Skeletal muscle cell (primary cell): ENCODE results near the gene SRPRB.
A peak's percentile ranks its signal among the peaks of the same experiment; 100 is the strongest.
"Not testable (repeated sequence)": the region's sequence is repeated elsewhere in the genome, so short reads cannot be mapped to it uniquely, and the experiment has no call there.

Source experiments
- DNase-seq: peaks from one replicate; pipeline ENCODE4 v3.0.0-alpha.2; 2010; ENCODE audit warnings: low read depth
- H3K4me3 ChIP-seq: 2 replicates; pipeline ENCODE4 v1.5.1; 2011; ENCODE audit warnings: low read depth, mild to moderate bottlenecking, control low read depth, low read length, moderate library complexity

Gene SRPRB

GRCh38 chr3:133776794-133777438, 28.7 kb upstream of the SRPRB start:
- DNase-seq: no peak
- no peak overlapping the region for H3K4me3 ChIP-seq

- no peak overlapping the region for H3K4me3 ChIP-seq
- no peak for DNase-seq
Measured at GRCh38 chr3:133777807-133778568, 27.6 kb upstream of the SRPRB start.

GRCh38 chr3:133779626-133780203, 25.9 kb upstream of the SRPRB start:
- no peak overlapping the region for H3K4me3 ChIP-seq
- no peak for DNase-seq

- not testable (repeated sequence) for H3K4me3 ChIP-seq, DNase-seq
Measured at GRCh38 chr3:133780756-133781155, 24.9 kb upstream of the SRPRB start.

GRCh38 chr3:133781570-133781969, 24.0 kb upstream of the SRPRB start:
- no peak overlapping the region for H3K4me3 ChIP-seq
- no peak for DNase-seq

- no peak overlapping the region for H3K4me3 ChIP-seq
- no peak for DNase-seq
Measured at GRCh38 chr3:133782454-133782853, 23.2 kb upstream of the SRPRB start.

- DNase-seq: no peak
Measured at GRCh38 chr3:133783762-133784161, 21.9 kb upstream of the SRPRB start.

GRCh38 chr3:133788024-133788423, 17.6 kb upstream of the SRPRB start:
- no peak for DNase-seq
- no peak overlapping the region for H3K4me3 ChIP-seq

More at GRCh38 chr3:133783762-133784161, 21.9 kb upstream of the SRPRB start:
- H3K4me3 ChIP-seq: no peak overlapping the region

- no peak for DNase-seq
- H3K4me3 ChIP-seq: no peak overlapping the region
Measured at GRCh38 chr3:133792171-133792763, 13.3 kb upstream of the SRPRB start.

GRCh38 chr3:133797396-133798105, 8.1 kb upstream of the SRPRB start:
- no peak overlapping the region for H3K4me3 ChIP-seq
- no peak for DNase-seq

- peak; percentile 21 for DNase-seq
- no peak overlapping the region for H3K4me3 ChIP-seq
Measured at GRCh38 chr3:133799794-133800585, 5.6 kb upstream of the SRPRB start.

- DNase-seq: no peak
- no peak overlapping the region for H3K4me3 ChIP-seq
Measured at GRCh38 chr3:133803469-133803868, 2.1 kb upstream of the SRPRB start.

GRCh38 chr3:133804896-133805295, 719 bp upstream of the SRPRB start:
- H3K4me3 ChIP-seq: no peak overlapping the region
- DNase-seq: no peak

- peak overlapping the region; percentile 86 for H3K4me3 ChIP-seq
Measured at GRCh38 chr3:133805384-133805701, 272 bp upstream of the SRPRB start.

GRCh38 chr3:133812872-133813271, 7.3 kb downstream of the SRPRB start:
- DNase-seq: no peak

More at GRCh38 chr3:133805384-133805701, 272 bp upstream of the SRPRB start:
- no peak for DNase-seq

GRCh38 chr3:133815386-133815785, 9.8 kb downstream of the SRPRB start:
- no peak for DNase-seq
- no peak overlapping the region for H3K4me3 ChIP-seq

More at GRCh38 chr3:133812872-133813271, 7.3 kb downstream of the SRPRB start:
- H3K4me3 ChIP-seq: no peak overlapping the region

GRCh38 chr3:133820129-133820528, 14.5 kb downstream of the SRPRB start:
- no peak for DNase-seq
- H3K4me3 ChIP-seq: no peak overlapping the region

- H3K4me3 ChIP-seq: no peak overlapping the region
Measured at GRCh38 chr3:133820889-133821675, 15.5 kb downstream of the SRPRB start.

More at GRCh38 chr3:133820889-133821675, 15.5 kb downstream of the SRPRB start:
- no peak for DNase-seq
